SJSA1 (cell line): Measurements from ENCODE around the gene OR1A2. TPM values are rescaled to one million over a fixed set of nuclear protein-coding genes. Genes with fewer than 3 reads are reported as not detected.
"Not testable (repeated sequence)": the region's sequence is repeated elsewhere in the genome, so short reads cannot be mapped to it uniquely, and the experiment has no call there.

Experiments used
- DNase-seq, 2 experiments: peaks; one replicate each; pipeline ENCODE4 v3.0.0-alpha.2; 2015 to 2020; ENCODE audit warnings: low spot score in 2 of 2, low read depth in 1 of 2
- H3K27ac ChIP-seq: fragments of 250-450 bp; sonication (Bioruptor Pico); 2 replicates; pipeline ENCODE4 v1.5.1; 2020; ENCODE audit warnings: mild to moderate bottlenecking, moderate library complexity
- H3K27me3 ChIP-seq: fragments of 250-450 bp; sonication (Bioruptor Pico); replicated peaks from 2 replicates; pipeline ENCODE4 v1.5.1; 2020; ENCODE audit warnings: mild to moderate bottlenecking, moderate library complexity
- H3K36me3 ChIP-seq: fragments of 250-450 bp; sonication (Bioruptor Pico); 2 replicates; pipeline ENCODE4 v1.5.1; 2020; ENCODE audit warnings: mild to moderate bottlenecking
- H3K4me1 ChIP-seq: fragments of 250-450 bp; sonication (Bioruptor Pico); replicated peaks from 2 replicates; pipeline ENCODE4 v1.6.1; 2021; ENCODE audit warnings: mild to moderate bottlenecking
- H3K4me3 ChIP-seq: fragments of 250-450 bp; sonication (Bioruptor Pico); 2 replicates; pipeline ENCODE4 v1.5.1; 2020; ENCODE audit warnings: mild to moderate bottlenecking
- H3K9me3 ChIP-seq: fragments of 250-450 bp; sonication (Bioruptor Pico); replicated peaks from 2 replicates; pipeline ENCODE4 v1.5.1; 2020; ENCODE audit warnings: mild to moderate bottlenecking
- total RNA-seq: library from RNA; depleted of rRNA; stranded (reverse); fragments of >200 nt; shearing (Covaris generic); gene quantifications from 2 replicates; pipeline ENCODE4 v1.2.3, GENCODE V29; 2014; rRNA removed

The OR1A2 gene
- total RNA-seq, 1 experiment from 2014 or later: not detected

DNA sequence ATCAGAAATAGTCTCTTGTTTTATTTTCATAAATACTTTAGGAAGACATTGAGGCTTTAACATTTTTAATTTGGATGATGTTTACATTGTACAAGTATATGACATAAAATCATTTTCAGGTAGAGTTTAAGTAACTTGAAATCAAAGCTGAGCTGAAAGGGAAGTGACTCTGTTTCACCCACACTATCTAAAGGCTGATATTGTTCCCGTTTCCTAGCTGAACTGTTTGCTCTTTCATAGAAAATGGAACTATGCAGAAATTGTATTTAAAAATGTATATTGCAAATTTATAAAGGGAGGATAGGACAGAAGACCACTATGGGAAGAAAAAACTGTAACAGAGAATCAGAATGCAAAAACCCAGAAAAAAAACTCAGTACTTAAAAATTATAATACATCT, 47.5 kb downstream of the OR1A2 start:
- not testable (repeated sequence) for H3K27me3 ChIP-seq, H3K4me3 ChIP-seq, H3K36me3 ChIP-seq, H3K27ac ChIP-seq, H3K4me1 ChIP-seq, DNase-seq, H3K9me3 ChIP-seq

Other genes starting within 250 kb of the OR1A2 start
- not detected in 2 replicates for gene OR1D5, start 133.9 kb upstream of the OR1A2 start, total RNA-seq
- not detected in 2 replicates for gene OR1D2, start 93.1 kb upstream of the OR1A2 start, total RNA-seq
- not detected in 2 replicates for gene OR1G1, start 70.0 kb upstream of the OR1A2 start, total RNA-seq
- not detected in 2 replicates for gene OR1A1, start 10.1 kb downstream of the OR1A2 start, total RNA-seq
- gene OR3A1, start 100.8 kb downstream of the OR1A2 start, total RNA-seq: not detected in 2 replicates
- gene OR3A2, start 188.8 kb downstream of the OR1A2 start, total RNA-seq: not detected in 2 replicates
- gene OR1E1, start 200.9 kb downstream of the OR1A2 start, total RNA-seq: not detected in 2 replicates
- not detected in 2 replicates for gene OR3A3, start 213.9 kb downstream of the OR1A2 start, total RNA-seq
- gene OR1E2, start 236.3 kb downstream of the OR1A2 start, total RNA-seq: not detected in 2 replicates